H1 (cell line): ENCODE results near the gene RNU11. TPM values are rescaled to one million over a fixed set of nuclear protein-coding genes. Genes with fewer than 3 reads are reported as not detected.

ENCODE experiments used
- CTCF ChIA-PET: fragments of 300-600 bp; sonication (Branson Sonifier 250); formaldehyde crosslinking; loops from one replicate; lab custom pipeline; 2021; ENCODE audit not compliant: partially characterized antibody; lab: Charles Lee
- POLR2A ChIA-PET: fragments of 300-600 bp; sonication (Branson Sonifier 250); formaldehyde crosslinking; loops from one replicate; lab custom pipeline; 2021; ENCODE audit warnings: inconsistent platforms; ENCODE audit not compliant: partially characterized antibody; lab: Charles Lee
- DNase-seq, 2 experiments: peaks; one replicate each; pipeline versions ENCODE4 v3.0.0 to v3.0.0-alpha.2; 2010 to 2022; ENCODE audit warnings: low spot score in 2 of 2, low read depth in 1 of 2, mixed read lengths in 1 of 2
- FAIRE-seq: peaks from 2 replicates; lab custom pipeline; 2011; peaks lifted over from hg19 to GRCh38; lab: Jason Lieb, UNC
- H2AFZ ChIP-seq: 2 replicates; pipeline ENCODE4 v1.8.1; 2012; ENCODE audit warnings: low read length, inconsistent platforms
- H2AK5ac ChIP-seq: 2 replicates; pipeline ENCODE4 v1.6.1; 2013; ENCODE audit warnings: low read depth, low read length
- H2BK120ac ChIP-seq: replicated peaks from 2 replicates; pipeline ENCODE3; 2013; ENCODE audit warnings: low read depth, low read length, inconsistent platforms
- H2BK12ac ChIP-seq: 2 replicates; pipeline ENCODE4 v1.6.1; 2013; ENCODE audit warnings: low read depth, low read length
- H2BK15ac ChIP-seq: 2 replicates; pipeline ENCODE4 v1.6.1; 2013; ENCODE audit warnings: low read length
- H2BK20ac ChIP-seq: 2 replicates; pipeline ENCODE4 v1.6.1; 2013; ENCODE audit warnings: low read length
- H2BK5ac ChIP-seq: 2 replicates; pipeline ENCODE4 v1.6.1; 2013; ENCODE audit warnings: low read depth, low read length
- H3K14ac ChIP-seq: 2 replicates; pipeline ENCODE4 v1.6.1; 2013; ENCODE audit warnings: inconsistent platforms; ENCODE audit not compliant: insufficient read length
- H3K18ac ChIP-seq: 2 replicates; pipeline ENCODE4 v1.6.1; 2013; ENCODE audit warnings: low read length; ENCODE audit errors: extremely low read depth
- H3K23ac ChIP-seq: 2 replicates; pipeline ENCODE4 v1.6.1; 2013; ENCODE audit warnings: inconsistent platforms; ENCODE audit not compliant: insufficient read length
- H3K23me2 ChIP-seq: 2 replicates; pipeline ENCODE4 v1.6.1; 2013; ENCODE audit warnings: low read depth, low read length
- H3K27ac ChIP-seq: 2 replicates; pipeline ENCODE4 v1.6.1; 2011; ENCODE audit warnings: low read depth, low read length, inconsistent platforms
- H3K27me3 ChIP-seq, 4 experiments: replicated peaks in 1 of 4; 1 replicate in 1 of 4; 2 replicates in 3 of 4; pipeline versions ENCODE4 v1.6.1 to v1.8.1; 2011 to 2013; ENCODE audit warnings: low read length in 3 of 4, mild to moderate bottlenecking in 3 of 4, inconsistent platforms in 2 of 4, mixed read lengths in 2 of 4, moderate library complexity in 1 of 4; ENCODE audit not compliant: control insufficient read depth in 3 of 4, insufficient read depth in 3 of 4; ENCODE audit errors: extremely low read depth in 1 of 4
- H3K36me3 ChIP-seq, 4 experiments: 2 replicates each; pipeline versions ENCODE4 v1.6.1 to v1.8.1; 2011 to 2013; ENCODE audit warnings: mild to moderate bottlenecking in 4 of 4, low read length in 3 of 4, moderate library complexity in 2 of 4, control low read depth in 1 of 4, inconsistent platforms in 1 of 4; ENCODE audit not compliant: insufficient read depth in 4 of 4, control insufficient read depth in 2 of 4
- H3K4ac ChIP-seq: replicated peaks from 2 replicates; pipeline ENCODE3; 2013; ENCODE audit warnings: low read length, low read depth, mixed read lengths, inconsistent platforms; ENCODE audit not compliant: insufficient read length
- H3K4me1 ChIP-seq, 4 experiments: replicated peaks in 1 of 4; 1 replicate in 1 of 4; 2 replicates in 3 of 4; pipeline versions ENCODE4 v1.6.1 to v1.8.1; 2011 to 2013; ENCODE audit warnings: low read length in 3 of 4, inconsistent platforms in 2 of 4, mixed read lengths in 1 of 4; ENCODE audit not compliant: insufficient read depth in 4 of 4, control insufficient read depth in 3 of 4
- H3K4me2 ChIP-seq, 2 experiments: 2 replicates each; pipeline versions ENCODE4 v1.6.1 to v1.8.1; 2011 to 2013; ENCODE audit warnings: low read depth in 2 of 2, low read length in 2 of 2, control low read depth in 1 of 2, inconsistent platforms in 1 of 2, mild to moderate bottlenecking in 1 of 2; ENCODE audit not compliant: insufficient read depth in 1 of 2
- H3K4me3 ChIP-seq, 4 experiments: fragments of 200-600, 300-600 bp in 1 of 4; sonication (generic), shearing (Covaris generic), sonication (Bioruptor Twin) in 1 of 4; 2 replicates each; pipeline versions ENCODE4 v1.5.1 to v1.8.1; 2011 to 2016; ENCODE audit warnings: low read length in 4 of 4, low read depth in 3 of 4, control low read depth in 2 of 4, inconsistent platforms in 2 of 4, mild to moderate bottlenecking in 2 of 4, mixed read lengths in 1 of 4, moderate library complexity in 1 of 4; ENCODE audit not compliant: insufficient read depth in 2 of 4; ENCODE audit errors: extremely low read depth in 1 of 4
- H3K56ac ChIP-seq: replicated peaks from 2 replicates; pipeline ENCODE3; 2013; ENCODE audit warnings: low read depth, mild to moderate bottlenecking, mixed read lengths, low read length, inconsistent platforms; ENCODE audit not compliant: insufficient read length
- H3K79me1 ChIP-seq: 2 replicates; pipeline ENCODE4 v1.6.1; 2013; ENCODE audit warnings: low read depth, low read length, control low read depth
- H3K79me2 ChIP-seq, 2 experiments: 2 replicates each; pipeline versions ENCODE4 v1.6.1 to v1.8.1; 2012 to 2013; ENCODE audit warnings: low read length in 2 of 2, mild to moderate bottlenecking in 2 of 2, inconsistent platforms in 1 of 2; ENCODE audit not compliant: insufficient read depth in 2 of 2, control insufficient read depth in 1 of 2
- H3K9ac ChIP-seq, 4 experiments: replicated peaks in 1 of 4; 1 replicate in 1 of 4; 2 replicates in 3 of 4; pipeline versions ENCODE4 v1.6.1 to v1.8.1; 2011 to 2013; ENCODE audit warnings: low read depth in 3 of 4, low read length in 3 of 4, control low read depth in 2 of 4, mild to moderate bottlenecking in 2 of 4, moderate library complexity in 2 of 4, inconsistent platforms in 1 of 4; ENCODE audit errors: extremely low read depth in 1 of 4
- H3K9me3 ChIP-seq, 2 experiments: 2 replicates each; pipeline versions ENCODE4 v1.6.1 to v1.8.1; 2012 to 2013; ENCODE audit warnings: mild to moderate bottlenecking in 2 of 2, moderate library complexity in 2 of 2, control low read depth in 1 of 2, inconsistent platforms in 1 of 2, low read depth in 1 of 2, low read length in 1 of 2, mixed read lengths in 1 of 2; ENCODE audit not compliant: insufficient read depth in 2 of 2
- H4K20me1 ChIP-seq, 2 experiments: replicated peaks in 1 of 2; 2 replicates each; pipeline versions ENCODE3 to v1.8.1; 2011 to 2013; ENCODE audit warnings: inconsistent platforms in 2 of 2, low read length in 2 of 2, mild to moderate bottlenecking in 1 of 2; ENCODE audit not compliant: insufficient read depth in 2 of 2, control insufficient read depth in 1 of 2
- H4K5ac ChIP-seq: 2 replicates; pipeline ENCODE4 v1.6.1; 2013; ENCODE audit warnings: low read length, low read depth, mixed read lengths, inconsistent platforms; ENCODE audit not compliant: insufficient read length
- H4K8ac ChIP-seq: 2 replicates; pipeline ENCODE4 v1.8.0; 2013; ENCODE audit warnings: mild to moderate bottlenecking, moderate library complexity, low read length, inconsistent platforms; ENCODE audit not compliant: insufficient read depth; ENCODE audit errors: extremely low read depth
- H4K91ac ChIP-seq: replicated peaks from 2 replicates; pipeline ENCODE3; 2013; ENCODE audit warnings: low read length, mixed read lengths, inconsistent platforms; ENCODE audit not compliant: insufficient read length
- HDAC6 ChIP-seq: IDR thresholded peaks from one replicate; pipeline ENCODE4 v1.7.1; 2012; ENCODE audit warnings: low read depth, mild to moderate bottlenecking, inconsistent platforms, low read length, moderate library complexity
- polyA plus RNA-seq, 7 experiments: library from polyadenylated mRNA; depleted of rRNA in 3 of 7; stranded (reverse) in 5 of 7; unstranded in 2 of 7; fragments of >200 nt in 5 of 7; fragments of 200-250 nt in 2 of 7; gene quantifications; 1 replicate in 5 of 7; 2 replicates in 1 of 7; 4 replicates in 1 of 7; pipeline versions ENCODE4 v1.2.1 to v1.2.3, GENCODE V29; 2011 to 2013; ENCODE audit warnings: missing spikeins in 2 of 7, mixed read lengths in 2 of 7
- total RNA-seq: library from RNA; stranded (reverse); fragmentation: NEBNext Ultra II Directional; extraction: Animal tissue kit (Norgen Biotek cat#: 25700); gene quantifications from 2 replicates; pipeline ENCODE4 v1.2.1, GENCODE V29; 2021
- TF ChIP-seq, protein P1 (sequence below): IDR thresholded peaks from 2 replicates; pipeline ENCODE4 v1.6.1; 2012; ENCODE audit warnings: inconsistent platforms

Gene RNU11
- total and polyA plus RNA-seq, 2 of the 8 experiments (the other 6 are each of a cell fraction or from before 2014, with no cell fraction given): not detected

DNA sequence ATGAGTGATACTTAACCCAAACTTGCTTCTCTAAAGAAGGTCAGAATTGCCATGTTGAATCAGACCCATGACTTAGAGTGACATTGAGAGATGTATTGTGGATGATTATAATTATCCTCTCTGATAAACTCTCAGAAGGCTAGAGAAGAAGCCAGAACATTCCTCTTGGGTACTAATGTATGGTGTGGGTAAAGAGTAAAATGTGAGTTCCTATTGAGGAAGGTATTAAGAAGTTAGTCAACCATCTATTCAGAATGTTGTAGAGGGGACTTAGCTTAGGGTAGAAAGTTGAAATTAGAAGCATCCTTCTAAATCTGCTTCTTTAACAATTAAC is 27.5 kb downstream of the RNU11 start:
- Histone ChIP-seq H2AK5ac (no peak overlapping the region), H4K5ac (no peak overlapping the region), H2BK12ac (no peak overlapping the region), H3K27ac (no peak overlapping the region), H3K4me3 (no peak overlapping the region), H2BK5ac (no peak overlapping the region), H3K9me3 (no peaks in the 10 kb centered on the region), H3K36me3 (no peaks in the 10 kb centered on the region), H3K27me3 (no peaks in the 10 kb centered on the region), H3K4ac (no peak overlapping the region), H4K8ac (no peak overlapping the region), H3K14ac (no peak overlapping the region), H2AFZ (no peak overlapping the region), H3K4me2 (no peak overlapping the region), H3K23ac (no peak overlapping the region), H3K79me2 (peaks cover 0 to 23% of the 10 kb centered on the region in 2 experiments; a peak in 2 of 4 replicates), H4K20me1 (no peaks in the 10 kb centered on the region), H2BK15ac (no peak overlapping the region), H4K91ac (no peak overlapping the region), H2BK120ac (no peak overlapping the region), H3K9ac (no peak overlapping the region), H3K56ac (no peak overlapping the region), H3K23me2 (no peaks in the 10 kb centered on the region), H3K79me1 (no peaks in the 10 kb centered on the region; the same call in 1 of the 2 replicates), H2BK20ac (no peak overlapping the region), H3K18ac (no peak overlapping the region), H3K4me1 (no peaks in the 10 kb centered on the region)
- FAIRE-seq: no peak
- ChIA-PET CTCF (interaction anchor here (0.6 to 1.7 kb wide), 5 partner anchors 33 to 1507 kb away, joined by 3 to 5 read pairs (median 3); partner anchors contain the start of gene TAF12), POLR2A (interaction anchor here (0.7 to 1.7 kb wide), 5 partner anchors 31 to 96 kb away, joined by 3 to 4 read pairs (median 3); partner anchors contain the start of gene YTHDF2)
- TF ChIP-seq, protein P1, sequence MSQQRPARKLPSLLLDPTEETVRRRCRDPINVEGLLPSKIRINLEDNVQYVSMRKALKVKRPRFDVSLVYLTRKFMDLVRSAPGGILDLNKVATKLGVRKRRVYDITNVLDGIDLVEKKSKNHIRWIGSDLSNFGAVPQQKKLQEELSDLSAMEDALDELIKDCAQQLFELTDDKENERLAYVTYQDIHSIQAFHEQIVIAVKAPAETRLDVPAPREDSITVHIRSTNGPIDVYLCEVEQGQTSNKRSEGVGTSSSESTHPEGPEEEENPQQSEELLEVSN: no peak
- TF ChIP-seq HDAC6: no peak
- no peak for DNase-seq
